Activated CD8-positive, alpha-beta T cell treated with anti-CD3 and anti-CD28 coated beads, Interleukin-2, amount 10 ng/mL, durations not matched to agents 7 days and 5 days (primary cell): ENCODE results near the gene SLX9. TPM values are rescaled to one million over a fixed set of nuclear protein-coding genes. Genes with fewer than 3 reads are reported as not detected.

ENCODE experiments used
- total RNA-seq, 2 experiments: library from RNA; stranded (reverse); gene quantifications; one replicate each; pipeline ENCODE4 v1.2.3, GENCODE V29; 2021

Gene SLX9
- total RNA-seq, 2 experiments from 2014 or later: 56.6 to 60.4 TPM

Other genes starting within 250 kb of the SLX9 start
- gene KRTAP10-12, start 242.9 kb upstream of the SLX9 start, total RNA-seq: not detected
- not detected for gene TSPEAR, start 228.5 kb upstream of the SLX9 start, total RNA-seq
- gene UBE2G2, start 138.2 kb upstream of the SLX9 start, total RNA-seq: 10 to 100 TPM; 85.5 to 86.0 TPM
- gene SUMO3, start 122.0 kb upstream of the SLX9 start, total RNA-seq: 100 to 1,000 TPM in 1 of 2 experiments, 10 to 100 TPM in 1; 98.8 to 102 TPM
- 10 to 100 TPM; 54.9 to 55.2 TPM for gene PTTG1IP, start 66.3 kb upstream of the SLX9 start, total RNA-seq
- 100 to 1,000 TPM; 503 to 530 TPM for gene ITGB2, start 19.1 kb upstream of the SLX9 start, total RNA-seq
- gene ADARB1, start 134.6 kb downstream of the SLX9 start, total RNA-seq: 10 to 100 TPM; 52.9 to 66.2 TPM